ENCODE measurements around the gene LOXL3. TPM values are rescaled to one million over a fixed set of nuclear protein-coding genes. Genes with fewer than 3 reads are reported as not detected.

LOXL3 gene
- total RNA-seq, 3 donors from 2014 or later (not counting 1 experiment from before 2014, with no cell fraction given), result 0.43 to 2.0 (median 0.93) TPM

DNA sequence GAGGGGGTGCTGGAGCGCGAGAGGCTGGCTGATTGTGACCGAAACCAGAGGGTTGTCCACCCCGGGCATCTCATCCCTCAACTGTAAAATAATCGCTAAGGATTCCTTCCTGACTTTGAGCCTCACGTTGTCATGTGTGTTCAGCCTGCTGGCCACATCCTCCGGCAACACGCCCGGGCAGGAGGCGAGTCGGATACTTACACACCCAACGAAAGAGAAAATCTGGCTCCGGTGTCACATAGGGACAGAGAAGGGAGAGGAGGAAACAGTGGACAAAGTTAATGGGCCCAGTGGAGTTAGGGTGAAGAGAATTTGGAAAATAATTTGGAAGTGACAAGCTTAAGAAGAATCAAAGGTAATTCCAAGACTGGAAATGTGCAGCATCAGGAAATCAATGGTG, 37.1 kb downstream of the LOXL3 start:
- peaks cover 10 to 20% of the 10 kb centered on the region in 2 donors for H3K4me1 Mint-ChIP-seq
- ATAC-seq, result no peak
- intact Hi-C loops (cut with micrococcal nuclease), result loop anchor here (1.0 kb wide), 1 partner anchor 13 kb away; the partner anchor contains the start of genes AUP1 and HTRA2
- peaks cover 61% of the 10 kb centered on the region for H3K27me3 ChIP-seq (ENCODE audit: control insufficient read depth, insufficient read depth, low read length)
- no peak overlapping the region for H3K27ac Mint-ChIP-seq
- no peaks in the 10 kb centered on the region for H3K36me3 Mint-ChIP-seq
- no peaks in the 10 kb centered on the region for H3K9me3 ChIP-seq (ENCODE audit: control insufficient read depth, insufficient read depth, low read length)
- no peak for DNase-seq
- TF ChIP-seq, protein P1, sequence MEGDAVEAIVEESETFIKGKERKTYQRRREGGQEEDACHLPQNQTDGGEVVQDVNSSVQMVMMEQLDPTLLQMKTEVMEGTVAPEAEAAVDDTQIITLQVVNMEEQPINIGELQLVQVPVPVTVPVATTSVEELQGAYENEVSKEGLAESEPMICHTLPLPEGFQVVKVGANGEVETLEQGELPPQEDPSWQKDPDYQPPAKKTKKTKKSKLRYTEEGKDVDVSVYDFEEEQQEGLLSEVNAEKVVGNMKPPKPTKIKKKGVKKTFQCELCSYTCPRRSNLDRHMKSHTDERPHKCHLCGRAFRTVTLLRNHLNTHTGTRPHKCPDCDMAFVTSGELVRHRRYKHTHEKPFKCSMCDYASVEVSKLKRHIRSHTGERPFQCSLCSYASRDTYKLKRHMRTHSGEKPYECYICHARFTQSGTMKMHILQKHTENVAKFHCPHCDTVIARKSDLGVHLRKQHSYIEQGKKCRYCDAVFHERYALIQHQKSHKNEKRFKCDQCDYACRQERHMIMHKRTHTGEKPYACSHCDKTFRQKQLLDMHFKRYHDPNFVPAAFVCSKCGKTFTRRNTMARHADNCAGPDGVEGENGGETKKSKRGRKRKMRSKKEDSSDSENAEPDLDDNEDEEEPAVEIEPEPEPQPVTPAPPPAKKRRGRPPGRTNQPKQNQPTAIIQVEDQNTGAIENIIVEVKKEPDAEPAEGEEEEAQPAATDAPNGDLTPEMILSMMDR (IDR thresholded peaks at IDR 0.05), result no peak
- peak overlapping the region; percentile 86 for H3K4me3 Mint-ChIP-seq
- no peaks in the 10 kb centered on the region for H3K36me3 ChIP-seq (ENCODE audit: control insufficient read depth, insufficient read depth, low read length)
- no peaks in the 10 kb centered on the region for H3K9me3 Mint-ChIP-seq
- H3K27me3 Mint-ChIP-seq (ENCODE audit: low read depth in 2 of 2), result peaks cover 68 to 72% of the 10 kb centered on the region in 2 donors
- H3K27ac ChIP-seq (ENCODE audit: low read length), result no peak overlapping the region
- 67% methylated on average over 13 of the region's 13 CpGs for WGBS (ENCODE audit: insufficient coverage)
- peaks cover 31% of the 10 kb centered on the region for H3K4me1 ChIP-seq (ENCODE audit: control insufficient read depth, insufficient read depth, low read length)
- H3K4me3 ChIP-seq (ENCODE audit: low read length), result peak overlapping the region; percentile 21

DNA sequence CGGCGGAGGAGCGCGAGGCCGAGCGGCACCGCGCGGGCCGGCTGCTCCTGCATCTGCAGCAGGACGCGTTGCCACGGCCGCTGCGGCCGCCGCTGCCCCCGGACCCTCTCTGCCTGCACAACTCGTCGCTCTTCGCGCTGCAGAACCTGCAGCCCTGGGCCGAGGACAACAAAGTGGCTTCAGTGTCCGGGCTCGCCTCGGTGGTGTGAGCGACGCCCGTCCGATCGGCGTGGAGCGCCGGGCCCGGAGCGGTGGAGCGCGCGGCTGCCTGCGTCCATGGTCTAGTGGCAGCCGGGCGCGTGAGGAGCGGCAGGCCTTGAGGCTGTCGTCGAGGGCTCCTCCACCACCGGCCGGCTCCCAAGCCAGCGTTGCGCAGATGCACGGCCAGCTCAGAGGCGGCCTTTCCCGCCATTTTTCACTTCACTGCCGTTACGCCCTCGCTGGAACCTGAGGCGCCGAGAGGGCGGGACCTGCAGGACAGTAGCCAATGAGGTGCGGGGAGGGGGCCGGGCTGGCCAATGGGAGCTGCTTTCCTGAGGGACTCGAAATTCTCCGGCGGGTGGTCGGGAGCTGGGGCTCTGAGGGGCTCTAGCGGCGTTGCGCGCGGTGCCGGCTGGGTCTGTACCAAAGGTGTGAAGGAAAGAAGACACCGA, 37.6 kb downstream of the LOXL3 start:
- 4% methylated on average over 72 of the region's 72 CpGs for WGBS (ENCODE audit: insufficient coverage)
- DNase-seq, result peak; percentile 65 to 79
- H3K4me3 ChIP-seq (ENCODE audit: low read length), result peak overlapping the region; percentile 21
- Mint-ChIP-seq H3K36me3 (no peaks in the 10 kb centered on the region), H3K4me1 (peaks cover 10 to 20% of the 10 kb centered on the region in 2 donors), H3K27me3 (ENCODE audit: low read depth in 2 of 2) (peaks cover 73 to 78% of the 10 kb centered on the region in 2 donors), H3K27ac (no peak overlapping the region), H3K4me3 (peak overlapping the region; percentile 86), H3K9me3 (no peaks in the 10 kb centered on the region)
- H3K4me1 ChIP-seq (ENCODE audit: control insufficient read depth, insufficient read depth, low read length), result peaks cover 31% of the 10 kb centered on the region
- H3K36me3 ChIP-seq (ENCODE audit: control insufficient read depth, insufficient read depth, low read length), result no peaks in the 10 kb centered on the region
- peaks cover 65% of the 10 kb centered on the region for H3K27me3 ChIP-seq (ENCODE audit: control insufficient read depth, insufficient read depth, low read length)
- H3K9me3 ChIP-seq (ENCODE audit: control insufficient read depth, insufficient read depth, low read length), result no peaks in the 10 kb centered on the region
- intact Hi-C loops (cut with micrococcal nuclease), result loop anchor here (1.0 kb wide), 1 partner anchor 13 kb away; the partner anchor contains the start of genes AUP1 and HTRA2
- no peak overlapping the region for H3K27ac ChIP-seq (ENCODE audit: low read length)
- TF ChIP-seq, protein P1 (IDR thresholded peaks at IDR 0.05), result no peak
- ATAC-seq, result peak; percentile 79 to 88 (median 86)

DNA sequence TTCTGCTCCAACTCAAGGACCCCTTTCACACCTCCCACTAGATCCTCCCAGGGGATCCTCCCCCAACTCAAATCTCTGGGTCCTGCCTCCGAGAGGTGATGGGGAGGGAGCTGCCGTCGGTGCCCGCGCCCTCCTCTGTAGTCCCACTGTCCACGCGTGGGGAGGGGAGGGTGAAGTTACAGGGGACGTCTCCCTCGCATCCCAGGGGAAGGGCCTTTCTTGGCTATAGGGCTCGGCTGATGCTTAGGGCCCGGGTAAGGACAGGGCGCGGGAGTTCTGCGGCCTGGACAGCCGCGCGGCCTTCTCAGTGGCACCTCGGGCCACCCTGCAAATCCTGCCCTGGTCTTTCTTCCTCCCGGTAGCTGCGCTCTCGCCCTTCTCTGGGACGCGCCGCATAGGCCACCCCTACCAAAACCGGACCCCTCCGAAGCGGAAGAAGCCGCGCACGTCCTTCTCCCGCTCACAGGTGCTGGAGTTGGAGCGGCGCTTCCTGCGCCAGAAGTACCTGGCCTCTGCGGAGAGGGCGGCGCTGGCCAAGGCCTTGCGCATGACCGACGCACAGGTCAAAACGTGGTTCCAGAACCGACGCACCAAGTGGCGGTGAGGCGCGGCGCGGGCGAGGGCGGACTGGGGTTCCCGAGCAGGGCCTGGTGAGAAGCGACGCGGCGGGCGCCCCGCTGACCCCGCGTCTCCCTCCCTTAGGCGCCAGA, 38.3 kb downstream of the LOXL3 start:
- Histone ChIP-seq H3K27me3 (ENCODE audit: control insufficient read depth, insufficient read depth, low read length) (peaks cover 66% of the 10 kb centered on the region), H3K27ac (ENCODE audit: low read length) (no peak overlapping the region), H3K36me3 (ENCODE audit: control insufficient read depth, insufficient read depth, low read length) (no peaks in the 10 kb centered on the region), H3K4me3 (ENCODE audit: low read length) (no peak overlapping the region), H3K4me1 (ENCODE audit: control insufficient read depth, insufficient read depth, low read length) (peaks cover 31% of the 10 kb centered on the region), H3K9me3 (ENCODE audit: control insufficient read depth, insufficient read depth, low read length) (no peaks in the 10 kb centered on the region)
- H3K4me1 Mint-ChIP-seq, result peaks cover 10 to 20% of the 10 kb centered on the region in 2 donors
- ATAC-seq, result peak in 2 of 3 donors; percentile 16 to 40
- intact Hi-C loops (cut with micrococcal nuclease), result no loop called here
- DNase-seq, result peak in 1 of 2 donors; percentile 38
- peak overlapping the region; percentile 75 for H3K4me3 Mint-ChIP-seq
- no peaks in the 10 kb centered on the region for H3K9me3 Mint-ChIP-seq
- WGBS (ENCODE audit: insufficient coverage), result 7% methylated on average over 60 of the region's 60 CpGs
- TF ChIP-seq, protein P1 (IDR thresholded peaks at IDR 0.05), result no peak
- H3K27me3 Mint-ChIP-seq (ENCODE audit: low read depth in 2 of 2), result peaks cover 73 to 82% of the 10 kb centered on the region in 2 donors
- H3K27ac Mint-ChIP-seq, result no peak overlapping the region
- no peaks in the 10 kb centered on the region for H3K36me3 Mint-ChIP-seq

Measured in natural killer cell (primary cell).